NCI-H748 (cell line): ENCODE results near the gene TRPT1.
A peak's percentile ranks its signal among the peaks of the same experiment; 100 is the strongest.

Experiments used
- DNase-seq: peaks from one replicate; lab custom pipeline; 2025; ENCODE audit not compliant: unreplicated experiment; lab: John Stamatoyannopoulos, UW

TRPT1 gene, protein sequence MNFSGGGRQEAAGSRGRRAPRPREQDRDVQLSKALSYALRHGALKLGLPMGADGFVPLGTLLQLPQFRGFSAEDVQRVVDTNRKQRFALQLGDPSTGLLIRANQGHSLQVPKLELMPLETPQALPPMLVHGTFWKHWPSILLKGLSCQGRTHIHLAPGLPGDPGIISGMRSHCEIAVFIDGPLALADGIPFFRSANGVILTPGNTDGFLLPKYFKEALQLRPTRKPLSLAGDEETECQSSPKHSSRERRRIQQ

DNA sequence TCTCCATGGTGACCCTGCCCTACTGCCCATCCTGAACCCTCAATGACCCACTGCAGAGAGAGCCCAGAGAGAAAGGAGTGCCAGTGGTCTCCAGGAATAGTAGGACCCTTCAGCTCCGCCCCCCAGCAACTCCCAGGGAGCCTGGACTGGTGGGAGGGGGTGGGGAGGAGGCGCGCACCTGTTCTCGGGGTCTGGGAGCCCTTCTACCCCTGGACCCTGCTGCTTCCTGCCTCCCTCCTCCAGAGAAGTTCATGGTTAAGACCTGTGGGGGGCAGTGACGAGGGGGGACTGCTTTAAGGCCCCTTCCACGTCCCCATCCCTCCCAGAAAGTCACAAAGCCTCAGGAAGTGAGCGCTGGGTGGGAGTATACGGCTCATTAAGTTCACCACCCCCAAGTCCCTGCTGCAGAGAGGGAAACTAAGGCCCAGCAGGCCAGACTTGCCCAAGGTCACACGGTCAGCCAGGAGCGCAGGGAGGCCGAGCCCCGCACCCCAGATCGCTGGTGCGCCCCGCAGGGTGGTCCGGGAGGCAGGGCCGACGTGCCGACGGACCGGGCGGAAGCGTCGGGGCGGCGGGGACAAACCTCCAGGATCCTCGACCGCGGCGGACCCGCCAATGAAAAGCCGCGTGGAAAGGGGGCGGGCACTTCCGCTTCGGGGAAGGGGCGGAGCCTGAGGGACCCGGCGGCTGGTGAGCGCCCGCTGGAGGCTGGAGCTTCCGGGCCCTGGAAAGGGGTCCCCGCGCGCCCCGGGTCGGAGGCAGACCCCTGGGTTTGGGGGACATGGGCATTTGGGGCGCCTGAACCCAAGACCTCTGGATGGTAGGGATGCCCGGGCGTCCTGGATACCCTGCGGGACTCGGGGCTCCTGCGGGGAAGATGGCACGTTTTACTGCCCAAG lies at the start of gene TRPT1, which contains the start of gene NUDT22:
Gene TRPT1 (minus strand): TSS at position 579 of the 899 bp plus-strand sequence. CDS start 326 bp downstream, at position 253.
Gene NUDT22 (plus strand): TSS at position 667 of the 899 bp plus-strand sequence. CDS start 379 bp downstream, outside the sequence.
- peak; percentile 89 for DNase-seq

DNA sequence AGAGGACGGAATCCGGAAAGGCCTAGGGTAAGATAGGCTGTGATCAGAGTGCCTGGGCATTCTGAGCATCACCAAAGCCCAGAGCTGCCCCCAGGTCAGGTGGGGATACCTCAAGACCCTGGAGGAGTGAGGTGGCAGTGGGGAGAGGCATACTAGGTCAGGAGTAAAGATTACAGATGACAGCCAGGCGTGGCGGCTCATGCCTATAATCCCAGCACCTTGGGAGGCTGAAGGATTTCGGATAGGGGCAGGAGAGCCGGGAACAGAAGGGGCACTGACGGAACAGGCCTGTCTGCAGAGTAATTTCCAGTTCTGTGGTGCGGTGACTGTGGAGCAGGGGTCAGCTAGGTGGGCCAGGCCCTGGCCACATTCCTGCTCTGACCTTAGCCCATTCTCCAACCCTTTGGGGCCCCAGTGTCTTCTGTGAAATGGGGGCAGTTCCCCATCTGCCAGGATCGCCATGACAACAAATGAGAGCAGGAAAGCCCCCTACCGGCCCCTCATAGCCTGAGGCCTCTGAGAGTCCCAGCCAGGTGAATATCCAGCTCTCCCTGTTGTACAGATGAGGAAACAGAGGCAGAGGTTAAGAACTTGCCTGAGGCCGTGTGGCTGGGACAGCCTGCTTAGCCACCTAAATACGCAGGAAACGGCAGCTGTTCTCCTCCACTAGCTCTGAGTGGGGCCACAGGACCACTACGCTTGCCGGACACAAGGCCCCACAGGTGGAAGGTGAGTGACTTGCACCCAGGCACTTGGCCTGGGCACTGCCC lies 49.2 kb upstream of the TRPT1 start:
- no peak for DNase-seq

DNA sequence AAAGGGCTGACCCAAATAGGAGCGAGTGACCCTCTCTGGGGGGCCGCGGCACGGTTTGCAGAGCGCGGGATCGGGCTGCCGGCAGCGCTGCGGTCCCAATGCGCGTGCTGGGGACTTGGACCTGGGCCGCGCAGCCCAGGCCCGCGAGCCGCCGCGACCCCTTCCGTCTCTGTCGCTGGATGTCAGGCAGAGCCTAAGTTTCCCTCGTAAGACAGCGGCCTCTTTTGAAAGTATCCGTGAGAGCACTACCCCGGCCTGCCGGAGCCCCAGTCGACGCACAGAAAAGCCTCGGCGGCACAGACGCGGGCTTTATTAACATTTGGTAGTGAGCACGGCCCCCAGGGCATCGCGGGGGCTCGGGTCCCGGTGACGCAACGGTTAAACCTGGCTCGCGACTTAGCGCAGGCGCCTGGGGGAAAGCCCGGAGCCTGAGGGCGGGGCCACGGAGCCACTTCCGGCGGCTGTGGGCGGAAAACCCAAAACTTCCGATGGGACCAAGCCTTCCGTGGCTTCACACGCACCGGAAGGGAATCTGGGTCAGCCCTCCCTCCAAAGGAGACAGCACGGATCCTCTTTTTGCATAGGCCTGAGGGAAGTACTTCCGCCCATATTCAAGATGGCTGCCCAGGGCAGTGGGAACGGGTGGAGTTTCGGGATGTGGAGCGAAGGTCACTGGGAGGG lies 43.7 kb upstream of the TRPT1 start:
- peak; percentile 100 for DNase-seq

DNA sequence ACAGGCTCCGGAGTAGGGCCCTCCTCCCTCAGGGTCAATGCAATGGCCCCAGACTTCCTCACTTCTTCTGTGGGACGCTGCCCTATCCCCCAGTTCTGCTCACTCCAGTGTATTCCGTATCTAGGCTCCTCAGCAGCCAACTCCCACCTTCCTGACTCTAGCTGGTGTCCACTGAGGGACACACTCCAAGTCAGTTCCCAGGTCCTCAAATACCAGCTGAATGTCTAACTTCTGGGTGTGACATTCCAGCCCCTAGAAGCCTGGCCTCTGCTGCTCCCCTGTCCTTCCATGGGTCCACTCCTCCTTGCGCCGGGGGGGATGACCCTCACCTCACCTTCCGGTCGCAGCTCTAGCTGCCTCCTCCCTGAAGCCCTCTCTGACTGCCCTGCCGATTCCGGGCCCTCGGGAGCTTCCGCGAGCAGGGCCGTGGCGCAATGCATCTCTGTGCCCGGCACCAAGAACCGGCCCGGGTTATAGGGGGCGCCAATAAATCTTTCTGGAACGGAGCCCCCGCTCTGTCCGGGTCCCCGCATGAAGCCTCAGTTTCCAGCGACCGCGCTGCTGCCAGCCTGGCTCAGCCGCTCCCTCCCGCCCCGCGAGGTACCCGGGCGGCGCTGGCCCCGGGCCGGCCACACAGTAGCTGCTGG lies 43.0 kb upstream of the TRPT1 start:
- DNase-seq, result peak; percentile 52

DNA sequence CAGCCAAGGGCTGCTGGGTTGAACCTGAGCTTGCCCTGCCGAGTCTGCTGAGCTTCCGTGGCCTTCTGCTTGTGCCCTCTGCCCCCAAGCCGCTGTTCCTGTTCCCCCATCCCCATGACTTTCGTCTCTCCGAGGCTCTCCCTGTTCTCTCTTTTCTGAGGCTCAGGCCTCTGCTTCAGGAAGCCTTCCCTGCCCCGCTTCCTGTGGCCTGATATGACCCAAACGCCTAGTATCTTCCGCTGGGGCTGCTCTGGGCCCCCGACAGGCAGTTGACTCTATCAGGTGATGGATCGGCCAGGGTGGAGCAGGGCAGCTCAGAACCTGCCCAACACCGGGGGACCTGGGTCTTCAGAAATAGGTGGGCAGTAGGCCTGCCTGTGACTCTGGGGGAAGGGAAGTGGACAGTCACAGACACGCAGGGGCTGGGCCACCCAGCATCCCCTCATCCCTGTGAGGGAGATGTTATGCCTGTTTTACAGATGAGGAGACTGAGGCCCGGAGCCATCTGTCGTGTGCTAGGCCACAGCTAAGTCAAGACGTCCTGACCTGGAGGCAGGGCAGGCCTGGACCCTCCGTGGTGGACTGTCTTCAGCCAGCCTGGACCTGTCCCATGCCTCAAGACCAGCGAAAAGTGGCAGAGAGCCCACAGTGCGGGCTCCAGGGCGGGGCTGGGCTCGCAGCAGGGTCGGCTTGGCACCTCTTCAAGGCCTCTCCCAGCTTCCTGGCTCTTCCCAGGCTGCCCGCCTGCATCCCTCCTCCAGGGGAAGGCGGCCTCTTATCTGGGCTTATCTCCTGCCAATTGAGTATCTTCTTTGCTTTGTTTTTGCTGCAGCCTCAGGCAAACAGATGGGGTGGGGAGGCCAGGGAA lies 42.3 kb upstream of the TRPT1 start:
- peak; percentile 39 for DNase-seq

DNA sequence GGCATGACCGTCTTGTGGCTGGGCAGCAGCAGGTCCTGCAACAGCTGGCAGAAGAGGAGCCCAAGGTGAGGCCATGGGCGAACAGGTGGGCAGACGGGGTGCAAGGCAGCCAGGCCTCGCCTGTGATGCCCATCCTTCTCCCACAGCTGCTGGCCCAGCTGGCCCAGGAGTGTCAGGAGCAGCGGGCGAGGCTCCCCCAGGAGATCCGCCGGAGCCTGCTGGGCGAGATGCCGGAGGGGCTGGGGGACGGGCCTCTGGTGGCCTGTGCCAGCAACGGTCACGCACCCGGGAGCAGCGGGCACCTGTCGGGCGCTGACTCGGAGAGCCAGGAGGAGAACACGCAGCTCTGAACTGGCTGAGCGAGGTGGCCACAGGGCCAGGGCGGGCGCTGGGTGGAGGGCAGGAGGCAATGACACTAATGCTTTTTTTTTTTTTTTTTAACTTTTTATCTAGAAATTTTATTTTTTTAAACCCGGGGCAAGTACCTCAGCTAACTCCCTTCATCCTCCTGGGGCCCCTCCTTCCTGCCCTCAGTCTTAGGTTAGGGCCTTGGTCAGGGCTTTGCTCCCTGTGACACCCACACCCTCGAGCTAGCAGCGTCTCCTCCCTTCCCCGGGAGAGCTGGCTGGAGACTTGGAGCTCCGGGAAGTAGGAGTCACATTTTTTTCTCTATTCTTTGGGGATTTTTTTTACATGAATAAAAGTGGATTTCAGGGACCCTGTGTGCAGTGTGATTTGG lies 41.4 kb upstream of the TRPT1 start:
- DNase-seq, result no peak

DNA sequence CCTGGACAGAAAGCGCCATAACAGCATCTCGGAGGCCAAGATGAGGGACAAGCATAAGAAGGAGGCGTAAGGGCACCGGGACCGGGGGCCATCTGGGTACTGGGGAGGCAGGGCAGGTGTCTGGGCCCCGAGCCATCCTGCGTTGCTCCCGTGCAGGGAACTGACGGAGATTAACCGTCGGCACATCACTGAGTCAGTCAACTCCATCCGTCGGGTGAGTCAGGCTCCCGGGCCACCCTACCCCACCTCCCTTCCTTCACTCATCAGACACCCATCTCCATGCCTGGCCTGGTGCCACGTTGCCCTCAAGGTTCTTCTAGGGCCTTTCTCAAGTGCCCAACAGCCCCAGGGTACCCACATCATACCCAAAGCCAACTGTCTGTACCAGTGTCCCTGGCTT lies 40.4 kb upstream of the TRPT1 start:
- no peak for DNase-seq

DNA sequence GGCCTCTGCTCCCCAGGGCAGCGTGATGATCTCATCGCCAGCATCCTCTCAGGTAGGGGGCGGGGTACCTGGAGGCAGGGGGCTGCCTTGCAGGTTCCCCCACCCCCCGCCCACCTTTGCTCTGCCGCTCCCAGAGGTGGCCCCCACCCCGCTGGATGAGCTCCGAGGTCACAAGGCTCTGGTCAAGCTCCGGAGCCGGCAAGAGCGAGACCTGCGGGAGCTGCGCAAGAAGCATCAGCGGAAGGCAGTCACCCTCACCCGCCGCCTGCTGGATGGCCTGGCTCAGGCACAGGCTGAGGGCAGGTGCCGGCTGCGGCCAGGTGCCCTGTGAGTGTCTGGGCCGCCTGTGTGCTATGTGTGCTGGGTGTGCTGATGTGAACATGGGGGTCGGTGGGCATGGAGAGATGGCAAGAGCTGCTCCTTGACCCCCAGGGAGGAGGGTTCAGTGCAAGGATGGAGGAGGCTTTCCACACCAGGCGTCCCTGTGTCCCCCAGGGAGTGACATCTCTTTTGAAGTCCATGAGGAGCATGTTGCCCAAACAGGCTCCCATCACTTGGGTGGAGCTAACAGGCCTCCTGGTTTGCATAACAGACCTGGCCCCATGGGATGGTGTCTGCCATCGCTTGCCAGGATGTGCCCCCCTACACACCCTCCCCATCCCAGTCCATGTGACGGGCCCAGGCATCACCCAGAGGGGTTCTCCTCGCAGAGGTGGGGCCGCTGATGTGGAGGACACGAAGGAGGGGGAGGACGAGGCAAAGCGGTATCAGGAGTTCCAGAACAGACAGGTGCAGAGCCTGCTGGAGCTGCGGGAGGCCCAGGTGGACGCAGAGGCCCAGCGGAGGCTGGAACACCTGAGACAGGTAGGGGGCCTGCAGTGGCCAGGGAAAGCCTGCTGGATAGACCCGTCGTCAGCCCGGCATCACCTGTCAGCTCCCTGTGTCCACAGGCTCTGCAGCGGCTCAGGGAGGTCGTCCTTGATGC lies 39.5 kb upstream of the TRPT1 start:
- DNase-seq, result no peak

DNA sequence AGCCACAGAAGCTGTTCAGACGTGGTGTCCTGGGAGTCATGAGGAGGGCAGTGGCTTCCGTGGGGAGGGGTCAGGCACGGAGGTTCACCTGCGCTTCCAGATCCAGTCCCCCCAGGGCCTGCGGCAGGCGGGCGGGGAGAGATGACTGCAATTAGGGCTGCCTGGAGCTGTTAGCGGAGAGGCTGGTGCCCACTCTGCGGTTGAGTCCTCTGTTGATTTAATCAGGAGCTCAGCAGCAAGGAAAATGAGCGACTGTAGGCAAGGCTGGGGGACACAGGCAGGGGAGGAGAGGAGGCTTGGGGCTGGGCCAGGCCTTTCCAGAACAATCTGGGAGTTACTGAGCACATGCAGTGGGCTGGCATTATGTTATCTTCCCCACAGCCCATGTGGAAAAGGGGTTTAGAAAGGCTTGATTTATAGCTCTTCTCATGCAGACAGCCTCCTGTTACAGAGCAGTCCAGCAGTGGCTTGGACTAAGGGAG lies 38.4 kb upstream of the TRPT1 start:
- DNase-seq, result no peak

DNA sequence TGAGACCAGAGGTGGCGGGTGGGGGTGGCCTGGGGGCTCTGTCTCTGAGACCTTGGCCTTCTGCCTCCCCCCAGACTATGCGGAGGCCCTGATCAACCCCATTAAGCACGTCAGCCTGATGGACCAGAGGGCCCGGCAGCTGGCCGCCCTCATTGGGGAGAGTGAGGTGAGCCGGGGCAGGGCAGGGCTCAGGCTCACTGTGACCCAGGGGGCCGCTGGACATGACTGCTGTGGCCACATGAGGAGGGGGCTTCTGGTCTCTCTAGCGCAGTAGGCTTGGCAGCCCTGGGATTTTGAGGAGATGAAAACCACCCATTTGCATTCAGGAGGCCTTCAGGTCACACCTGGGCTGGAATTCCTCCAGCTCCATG lies 37.9 kb upstream of the TRPT1 start:
- DNase-seq, result no peak

DNA sequence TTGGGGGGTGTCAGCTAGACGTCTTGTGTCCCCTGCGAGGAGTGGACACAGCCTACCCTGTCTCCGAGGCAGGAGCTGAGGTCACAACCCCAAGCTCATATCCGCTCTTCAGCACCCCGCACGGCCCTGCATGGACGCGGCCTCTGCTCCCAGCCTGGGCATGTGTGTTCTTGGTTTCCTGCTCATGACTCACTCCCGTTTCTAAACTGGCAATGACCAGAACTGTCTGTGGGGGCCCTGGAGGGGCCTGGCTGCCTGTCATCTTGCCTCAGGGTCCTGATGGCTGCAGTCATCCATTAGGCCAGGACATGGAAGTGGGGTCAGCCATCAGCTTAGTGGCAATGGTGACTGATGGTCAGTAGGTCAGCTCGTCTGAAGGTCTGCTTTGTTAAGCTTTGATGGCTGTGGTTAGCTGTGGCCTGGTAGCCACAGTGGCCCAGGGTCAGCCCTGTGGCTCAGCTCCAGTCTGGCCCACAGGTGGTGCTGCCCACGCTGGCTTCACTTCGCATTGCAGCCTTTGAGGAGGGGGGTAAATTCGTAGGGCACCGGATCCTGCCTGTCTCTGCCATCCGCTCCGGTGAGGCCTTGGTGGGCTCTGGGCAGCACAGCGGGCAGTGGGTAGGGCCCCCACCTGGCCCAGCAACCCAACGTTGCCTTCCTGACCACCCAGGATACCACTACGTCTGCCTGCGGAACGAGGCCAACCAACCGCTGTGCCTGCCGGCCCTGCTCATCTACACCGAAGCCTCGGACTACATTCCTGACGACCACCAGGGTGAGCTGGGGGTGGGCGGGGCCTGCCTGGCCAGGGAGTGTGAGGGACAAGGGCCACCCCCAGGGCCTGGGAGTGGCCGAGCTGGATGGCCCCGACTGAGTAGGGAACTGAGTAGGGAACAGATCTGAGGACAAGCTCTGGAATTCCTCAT lies 37.3 kb upstream of the TRPT1 start:
- no peak for DNase-seq

DNA sequence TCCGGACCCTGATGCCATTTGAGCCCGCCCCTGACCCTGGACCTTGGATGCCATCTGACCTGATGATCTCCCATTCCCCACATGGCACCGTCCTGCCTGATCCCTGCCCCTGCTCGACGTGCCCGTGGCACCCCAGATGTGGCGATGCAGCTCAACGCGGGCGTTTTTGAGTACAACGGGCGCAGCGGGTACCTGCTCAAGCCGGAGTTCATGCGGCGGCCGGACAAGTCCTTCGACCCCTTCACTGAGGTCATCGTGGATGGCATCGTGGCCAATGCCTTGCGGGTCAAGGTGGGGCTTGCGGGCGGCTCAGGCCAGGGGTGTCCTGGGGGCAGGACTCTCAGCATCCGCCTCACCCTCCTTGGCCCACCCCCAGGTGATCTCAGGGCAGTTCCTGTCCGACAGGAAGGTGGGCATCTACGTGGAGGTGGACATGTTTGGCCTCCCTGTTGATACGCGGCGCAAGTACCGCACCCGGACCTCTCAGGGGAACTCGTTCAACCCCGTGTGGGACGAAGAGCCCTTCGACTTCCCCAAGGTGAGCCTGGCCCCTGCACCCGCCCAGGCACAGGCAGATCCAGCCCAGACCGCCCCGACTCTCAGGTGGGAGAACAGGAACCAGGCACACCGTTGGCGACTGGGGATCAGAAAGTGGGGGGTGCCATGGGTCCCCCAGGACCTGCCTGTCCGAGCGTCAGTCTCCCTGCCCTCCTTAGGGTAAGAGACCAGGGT lies 36.5 kb upstream of the TRPT1 start:
- no peak for DNase-seq

DNA sequence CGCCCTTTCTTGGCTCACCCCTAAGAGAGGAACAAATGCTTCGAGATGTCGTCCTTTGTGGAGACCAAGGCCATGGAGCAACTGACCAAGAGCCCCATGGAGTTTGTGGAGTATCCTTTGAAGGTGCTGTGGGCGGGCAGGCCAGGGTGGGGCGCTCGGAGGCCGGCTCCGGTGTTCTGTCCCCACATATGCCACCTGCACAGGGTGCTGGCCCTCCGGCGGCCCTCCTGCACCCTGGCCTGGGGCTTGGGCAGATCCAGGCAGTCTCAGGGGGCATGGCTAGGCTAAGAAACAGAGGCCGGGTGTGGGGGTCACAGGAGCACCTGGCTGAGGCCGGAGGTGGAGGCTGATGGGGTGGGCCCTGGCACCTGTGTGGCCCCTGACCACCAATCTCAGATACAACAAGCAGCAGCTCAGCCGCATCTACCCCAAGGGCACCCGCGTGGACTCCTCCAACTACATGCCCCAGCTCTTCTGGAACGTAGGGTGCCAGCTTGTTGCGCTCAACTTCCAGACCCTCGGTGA lies 35.6 kb upstream of the TRPT1 start:
- no peak for DNase-seq

DNA sequence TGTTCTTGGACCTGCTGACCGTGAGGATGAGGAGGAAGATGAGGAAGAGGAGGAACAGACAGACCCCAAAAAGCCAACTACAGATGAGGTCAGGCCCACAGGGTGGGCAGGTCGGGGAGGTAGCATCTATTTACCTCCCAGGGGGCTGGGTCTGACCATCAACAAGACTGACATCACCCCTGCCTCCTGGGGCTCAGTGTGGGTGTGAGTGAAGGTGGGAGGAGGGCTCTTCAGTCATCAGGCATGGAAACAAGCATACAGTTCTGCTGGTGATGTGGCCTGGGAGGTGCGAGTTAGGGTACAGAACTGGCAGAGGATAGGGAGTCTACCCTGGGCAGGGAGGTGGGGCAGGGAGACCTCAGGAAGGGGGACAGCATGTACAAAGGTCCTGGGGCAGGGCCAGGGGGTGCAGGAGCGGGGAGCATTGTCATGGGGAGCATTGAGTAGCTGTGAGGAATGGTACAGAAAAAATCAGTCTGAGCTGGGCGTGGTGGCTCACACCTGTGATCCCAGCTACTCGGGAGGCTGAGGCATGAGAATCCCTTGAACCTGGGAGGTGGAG lies 34.2 kb upstream of the TRPT1 start:
- DNase-seq, result no peak

DNA sequence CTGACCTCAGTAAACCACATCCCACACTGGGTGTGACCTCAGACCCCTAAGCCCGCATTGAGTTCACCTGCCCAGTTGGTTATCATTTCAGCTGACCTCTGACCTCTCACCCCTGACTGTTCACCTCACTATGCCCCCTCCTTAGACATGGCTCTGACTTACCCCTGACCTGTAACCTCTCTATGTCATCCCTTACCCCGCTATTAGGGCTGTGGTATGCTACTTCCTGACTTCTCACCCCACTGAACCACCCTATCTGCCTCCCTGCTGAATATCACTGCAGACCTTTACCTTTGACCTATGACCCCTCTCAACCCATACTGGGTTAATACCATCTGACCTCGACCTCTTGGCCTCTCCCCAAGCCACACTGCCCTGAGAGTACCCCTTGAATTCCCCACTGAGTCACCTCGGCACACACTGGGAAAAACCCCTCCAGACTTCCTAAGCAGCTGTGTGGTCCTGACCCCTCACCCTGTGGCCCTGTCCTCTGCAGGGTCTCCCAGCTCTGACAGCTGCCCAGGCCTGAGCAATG lies 33.6 kb upstream of the TRPT1 start:
- no peak for DNase-seq
